ENCODE results near the gene GFRA1.
A peak's percentile ranks its signal among the peaks of the same experiment; 100 is the strongest.

The GFRA1 gene

GRCh38 chr10:116241085-116241484 lies 31.9 kb downstream of the GFRA1 start:
- DNase-seq (ENCODE audit: low read depth) = no peak

GRCh38 chr10:116240157-116240950 lies 32.7 kb downstream of the GFRA1 start:
- no peak for DNase-seq (ENCODE audit: low read depth)

- DNase-seq (ENCODE audit: low read depth) = no peak
Observed at GRCh38 chr10:116239229-116239628, 33.8 kb downstream of the GFRA1 start.

DNA sequence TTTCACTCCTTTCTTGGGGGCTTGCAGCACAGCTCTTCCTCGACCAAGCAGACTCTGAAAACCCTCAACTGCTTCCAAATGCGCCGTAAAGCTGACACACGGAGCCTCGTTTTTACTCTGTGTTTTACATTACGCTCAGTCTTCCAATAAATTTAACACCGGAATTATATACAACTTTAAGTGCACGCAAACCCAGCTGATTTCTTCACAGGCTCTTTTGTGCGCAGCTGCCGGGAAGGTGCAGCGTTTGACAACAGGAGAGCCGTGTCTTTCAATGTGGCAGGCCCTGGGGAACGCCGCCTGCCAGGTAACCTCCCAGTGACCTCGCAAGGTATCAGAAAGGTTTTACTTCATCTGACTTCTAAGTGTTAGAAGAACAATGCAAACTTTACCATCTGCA lies 35.0 kb downstream of the GFRA1 start:
- DNase-seq (ENCODE audit: low read depth) = no peak

- DNase-seq (ENCODE audit: low read depth) = no peak
Observed at GRCh38 chr10:116237260-116237659, 35.7 kb downstream of the GFRA1 start.

DNA sequence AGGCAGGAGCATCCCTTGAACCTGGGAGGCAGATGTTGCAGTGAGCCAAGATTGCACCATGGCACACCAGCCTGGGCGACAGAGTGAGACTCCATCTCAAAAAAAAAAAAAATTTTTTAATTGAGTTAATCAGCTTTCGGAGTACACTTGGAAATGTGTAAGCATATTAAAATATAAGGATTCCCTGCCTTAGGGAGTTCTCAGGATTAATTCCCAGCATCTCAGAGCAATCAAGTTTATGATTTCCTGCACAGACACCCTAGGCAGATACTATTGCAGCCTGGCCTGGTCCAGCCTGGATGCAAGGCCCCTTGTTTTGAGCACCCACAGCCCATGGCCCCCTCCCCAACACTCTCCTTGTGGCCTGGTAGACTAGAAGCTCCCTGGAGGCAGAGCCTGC lies 39.8 kb downstream of the GFRA1 start:
- no peak for DNase-seq (ENCODE audit: low read depth)

DNA sequence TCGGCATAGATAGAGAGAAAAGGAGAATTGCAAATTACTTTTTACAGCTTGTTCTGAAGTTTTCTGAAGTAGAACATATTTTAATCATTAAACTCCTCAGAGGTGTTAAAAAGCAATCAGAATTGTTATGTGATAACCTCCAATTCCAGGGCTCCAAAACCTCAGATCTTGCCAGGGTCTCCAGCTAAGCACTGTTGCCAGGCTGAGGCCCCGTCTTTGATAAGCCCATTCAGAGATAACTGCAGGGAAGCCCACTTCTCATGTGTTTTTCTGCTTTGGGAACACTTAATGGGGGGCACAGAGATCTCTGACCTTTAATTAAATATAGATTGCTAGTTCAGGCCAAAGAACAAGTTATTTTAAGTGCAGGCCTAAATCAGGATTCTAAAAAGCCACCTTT lies 40.4 kb downstream of the GFRA1 start:
- DNase-seq (ENCODE audit: low read depth) = no peak

DNA sequence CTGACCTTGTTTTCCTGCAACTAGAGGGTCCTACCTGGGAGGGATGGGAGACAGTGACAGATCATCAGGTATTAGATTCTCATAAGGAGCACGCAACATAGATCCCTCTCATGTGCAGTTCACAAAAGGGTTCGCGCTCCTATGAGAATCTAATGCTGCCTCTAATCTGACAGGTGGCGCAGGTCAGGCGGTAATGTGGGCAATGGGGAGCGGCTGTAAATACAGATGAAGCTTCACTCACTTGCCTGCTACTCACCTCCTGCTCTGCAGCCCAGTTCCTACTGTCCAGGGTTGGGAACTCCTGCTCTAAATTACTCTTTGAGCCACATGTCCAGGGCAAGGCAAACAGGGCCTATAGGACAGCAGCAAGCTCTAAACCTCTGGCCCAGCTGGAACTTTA lies 46.2 kb downstream of the GFRA1 start:
- DNase-seq (ENCODE audit: low read depth) = no peak

DNA sequence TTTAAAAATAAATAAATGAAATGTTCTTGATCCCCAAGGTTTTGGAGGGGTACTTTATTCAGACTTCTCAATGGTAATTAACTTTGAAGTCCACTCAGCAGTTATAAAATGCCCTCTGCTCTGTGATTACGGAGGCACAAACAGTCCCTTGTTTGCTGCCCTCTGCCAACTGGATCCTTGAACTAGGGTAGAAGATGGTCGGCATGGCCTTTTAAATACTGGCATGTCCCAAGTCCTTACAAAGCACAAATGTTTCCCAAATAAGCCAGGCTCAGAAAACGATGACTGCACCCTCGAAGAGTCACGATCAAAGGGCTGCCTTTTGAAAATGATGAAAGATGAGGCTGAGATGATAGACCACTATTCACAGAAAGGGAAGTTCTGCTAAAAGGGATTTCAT lies 47.0 kb downstream of the GFRA1 start:
- no peak for DNase-seq (ENCODE audit: low read depth)

DNA sequence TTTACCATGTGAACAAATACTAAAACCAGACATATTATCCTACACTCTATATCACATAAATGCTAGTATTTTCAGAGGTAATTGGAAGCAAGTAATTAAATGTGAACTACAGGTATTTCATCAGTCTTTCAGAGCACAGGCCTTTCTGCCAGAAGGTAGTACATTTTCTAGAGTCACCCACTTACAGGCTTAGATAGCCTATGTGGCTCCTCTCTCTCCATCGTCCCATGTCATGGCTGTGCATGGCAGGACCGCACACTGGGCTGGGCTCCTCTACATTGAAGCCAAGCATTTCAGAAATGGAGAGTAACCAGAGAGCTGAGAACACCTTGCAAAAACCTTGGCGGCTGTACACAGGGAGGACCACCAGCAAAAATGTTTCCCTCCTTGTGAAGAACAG lies 49.7 kb downstream of the GFRA1 start:
- DNase-seq (ENCODE audit: low read depth) = no peak

DNA sequence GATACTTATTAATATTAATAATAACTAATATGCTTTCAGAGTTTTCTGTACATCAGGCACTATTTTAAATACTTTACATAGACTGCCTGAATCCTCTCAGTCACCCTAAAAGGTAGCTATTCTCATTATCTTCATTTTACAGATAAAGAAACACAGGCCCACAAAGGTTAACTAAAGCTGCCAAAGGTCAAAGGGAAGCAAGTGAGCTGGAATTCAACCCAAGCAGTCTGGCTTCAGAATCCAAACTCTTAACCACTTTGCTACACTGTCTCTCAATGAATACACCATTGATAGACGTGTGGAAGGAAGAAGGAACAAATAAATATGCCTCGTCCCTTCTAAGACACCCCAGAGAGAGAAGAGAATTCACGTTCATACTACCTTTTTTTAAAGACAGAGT lies 52.0 kb downstream of the GFRA1 start:
- no peak for DNase-seq (ENCODE audit: low read depth)

GRCh38 chr10:116216676-116217075 lies 56.3 kb downstream of the GFRA1 start:
- no peak for DNase-seq (ENCODE audit: low read depth)

DNA sequence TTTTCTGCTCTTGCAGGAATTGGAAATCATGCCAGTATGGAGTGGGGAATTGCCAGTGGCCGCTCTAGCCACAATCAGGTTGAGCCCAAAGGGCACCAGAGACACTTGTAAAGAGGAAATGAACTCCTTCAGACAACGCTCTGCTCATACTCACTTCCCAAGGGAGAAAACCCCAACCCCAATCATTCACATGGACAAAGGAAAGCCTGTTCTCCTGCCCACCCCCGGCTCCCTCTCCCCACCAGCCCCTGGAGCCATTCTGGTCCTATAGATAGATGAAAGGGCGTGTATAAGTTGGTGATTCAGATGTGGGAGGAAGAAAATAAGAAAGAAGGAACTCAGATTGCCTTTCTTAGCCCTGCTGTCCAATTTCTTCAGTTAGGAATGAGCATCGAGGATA lies 57.4 kb downstream of the GFRA1 start:
- DNase-seq (ENCODE audit: low read depth) = no peak

- DNase-seq (ENCODE audit: low read depth) = peak; percentile 10
Observed at GRCh38 chr10:116211682-116212081, 61.3 kb downstream of the GFRA1 start.

DNA sequence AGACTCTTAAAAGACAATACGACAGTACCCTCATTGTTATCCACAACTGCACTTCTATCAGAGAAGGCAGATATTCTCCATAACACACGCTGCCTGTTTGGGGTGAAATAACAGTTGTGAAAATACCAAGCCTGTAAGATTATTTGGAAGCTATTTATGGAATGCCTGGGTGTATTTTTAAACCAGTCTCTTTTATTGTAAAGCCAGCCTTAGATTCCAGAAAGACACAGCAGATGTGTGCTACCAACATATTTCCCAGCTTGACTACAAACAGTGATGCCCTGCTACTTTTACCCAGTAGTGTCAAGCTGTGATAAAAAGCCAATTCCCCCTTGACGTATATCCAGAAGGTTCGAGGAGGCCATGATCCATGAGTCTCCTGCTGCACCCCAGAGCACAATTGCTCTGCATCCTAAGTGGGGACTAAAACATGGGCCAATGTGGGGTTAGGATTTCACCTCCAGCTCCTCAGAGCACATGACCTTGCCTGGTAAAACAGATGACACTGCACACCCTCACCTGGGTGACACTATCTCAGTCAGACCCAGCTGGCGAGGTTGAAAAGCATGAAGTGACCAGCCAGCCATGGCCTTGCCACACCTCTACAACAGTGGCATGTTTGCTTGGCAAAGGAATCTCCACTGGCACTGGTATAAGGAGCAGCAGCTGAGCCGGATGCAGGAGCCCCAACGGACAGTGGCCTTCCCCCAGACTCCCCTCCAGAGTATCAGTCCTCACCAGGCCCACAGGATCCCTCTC lies 62.2 kb downstream of the GFRA1 start:
- no peak for DNase-seq (ENCODE audit: low read depth)

DNA sequence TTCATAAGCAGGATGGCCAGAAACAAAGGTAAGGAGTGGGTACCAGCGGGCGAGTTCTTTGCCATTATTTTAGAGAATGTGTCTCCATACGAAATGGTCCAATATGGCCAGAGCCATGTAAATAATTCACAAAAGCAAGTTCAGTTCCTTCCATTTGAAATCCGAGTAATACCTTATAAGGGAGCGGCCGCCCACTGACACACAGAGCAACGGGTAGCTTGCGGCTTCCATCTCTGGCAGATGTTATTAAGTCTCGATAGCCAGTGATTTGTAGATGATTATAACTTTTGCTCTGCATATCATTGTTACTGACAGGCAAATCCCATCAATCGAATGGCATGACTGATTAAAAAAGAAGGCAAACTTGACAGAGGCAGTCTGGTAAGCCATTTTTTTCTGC lies 63.2 kb downstream of the GFRA1 start:
- DNase-seq (ENCODE audit: low read depth) = no peak

GRCh38 chr10:116208956-116209567 lies 63.9 kb downstream of the GFRA1 start:
- DNase-seq (ENCODE audit: low read depth) = no peak

DNA sequence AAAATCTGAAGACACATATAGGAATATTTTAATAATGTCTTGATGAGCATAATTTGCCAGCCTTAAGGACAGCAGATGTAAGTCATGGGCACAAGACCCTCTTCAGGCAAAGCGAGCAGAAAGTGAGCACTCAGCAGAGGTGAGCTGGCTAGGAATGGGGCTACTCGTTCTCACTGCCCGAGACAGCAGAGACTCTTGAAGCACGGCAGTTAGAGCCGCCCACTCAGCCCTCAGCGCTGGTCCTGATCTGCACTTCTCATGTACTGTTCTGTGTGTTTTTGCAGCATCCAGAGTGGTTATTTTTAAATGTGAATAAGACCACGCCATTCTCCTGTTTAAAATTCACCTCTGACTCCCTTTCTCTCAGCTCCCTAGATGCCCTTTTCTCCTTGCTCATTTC lies 65.3 kb downstream of the GFRA1 start:
- no peak for DNase-seq (ENCODE audit: low read depth)

GRCh38 chr10:116203661-116204060 lies 69.3 kb downstream of the GFRA1 start:
- no peak for DNase-seq (ENCODE audit: low read depth)

- no peak for DNase-seq (ENCODE audit: low read depth)
Observed at GRCh38 chr10:116201670-116202430, 71.2 kb downstream of the GFRA1 start.

GRCh38 chr10:116201011-116201410 lies 72.0 kb downstream of the GFRA1 start:
- no peak for DNase-seq (ENCODE audit: low read depth)

DNA sequence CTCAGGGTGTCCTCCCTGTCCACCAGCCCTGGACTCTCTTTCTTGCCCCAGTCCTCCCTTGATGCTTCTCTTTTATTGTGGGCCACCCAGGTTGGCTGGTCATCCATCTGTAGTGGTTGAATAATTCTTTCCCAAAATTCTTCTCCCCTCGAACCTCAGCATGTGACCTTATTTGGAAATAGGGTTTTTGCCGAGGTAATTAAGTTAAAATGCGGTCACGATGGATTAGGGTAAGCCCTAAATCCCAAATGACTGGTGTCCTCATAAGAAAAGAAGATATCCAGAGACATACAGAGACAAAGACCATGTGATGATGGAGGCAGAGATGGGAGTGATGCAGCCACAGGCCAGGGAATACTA lies 74.3 kb downstream of the GFRA1 start:
- DNase-seq (ENCODE audit: low read depth) = no peak
